GM10248 (cell line): ENCODE measurements around the gene AJUBA.
A peak's percentile ranks its signal among the peaks of the same experiment; 100 is the strongest.

ENCODE experiments used
- CTCF ChIA-PET: fragments of 300-600 bp; sonication (Branson Sonifier 250); formaldehyde crosslinking; extraction: SDS; loops from one replicate; lab custom pipeline; 2021; ENCODE audit warnings: antibody characterized with exemption; lab: Yijun Ruan, JAX
- POLR2A ChIA-PET: fragments of 350-650 bp; sonication (Branson Sonifier 250); formaldehyde crosslinking; extraction: SDS; loops from one replicate; lab custom pipeline; 2020; ENCODE audit warnings: antibody characterized with exemption; lab: Yijun Ruan, JAX
- DNase-seq: peaks from one replicate; pipeline ENCODE4 v3.0.0; 2012; ENCODE audit errors: extremely low spot score
- CTCF ChIP-seq: IDR thresholded peaks from 2 replicates; pipeline ENCODE4 v1.5.1; 2012; ENCODE audit warnings: mild to moderate bottlenecking, low read depth; ENCODE audit errors: extremely low read depth, missing control alignments, control extremely low read depth

The AJUBA gene

GRCh38 chr14:22994762-22995275 lies 12.5 kb upstream of the AJUBA start:
- ChIA-PET POLR2A (interaction anchor here (0.6 to 1.1 kb wide), 2 partner anchors 12 to 1228 kb away, joined by 3 to 6 read pairs; no protein-coding TSS in a partner anchor), CTCF (interaction anchor here (0.8 to 18.9 kb wide), 25 partner anchors 10 to 165 kb away, joined by 3 to 834 read pairs (median 7); partner anchors contain the start of genes ACIN1, AJUBA, C14orf119 and CDH24)
- peak; percentile 45 for DNase-seq
- TF ChIP-seq CTCF, result peak; percentile 63

- DNase-seq, result no peak
- TF ChIP-seq CTCF, result no peak
- ChIA-PET POLR2A (no interaction called here), CTCF (interaction anchor here (0.9 to 18.9 kb wide), 10 partner anchors 9 to 116 kb away, joined by 3 to 834 read pairs (median 32); partner anchors contain the start of genes AJUBA, CDH24, HAUS4 and PRMT5)
Measured at GRCh38 chr14:22993517-22993916, 11.2 kb upstream of the AJUBA start.

GRCh38 chr14:22991852-22992251 lies 9.5 kb upstream of the AJUBA start:
- ChIA-PET POLR2A (no interaction called here), CTCF (interaction anchor here (1.5 to 18.9 kb wide), 8 partner anchors 8 to 129 kb away, joined by 4 to 834 read pairs (median 49); partner anchors contain the start of genes AJUBA, CDH24 and PSMB11)
- no peak for DNase-seq
- no peak for TF ChIP-seq CTCF

- ChIA-PET POLR2A (interaction anchor here (1.1 kb wide), 1 partner anchor 19 kb away, joined by 3 read pairs; no protein-coding TSS in a partner anchor), CTCF (interaction anchor here (1.0 to 18.9 kb wide), 30 partner anchors 9 to 427 kb away, joined by 3 to 834 read pairs (median 9); partner anchors contain the start of genes ACIN1, C14orf119, CDH24 and PRMT5)
- no peak for TF ChIP-seq CTCF
- no peak for DNase-seq
Measured at GRCh38 chr14:22987291-22987690, 4.9 kb upstream of the AJUBA start.

GRCh38 chr14:22986508-22987054 lies 4.2 kb upstream of the AJUBA start:
- TF ChIP-seq CTCF, result peak; percentile 93
- ChIA-PET POLR2A (interaction anchor here (0.9 to 1.2 kb wide), 4 partner anchors 20 to 71 kb away, joined by 3 to 5 read pairs (median 3); partner anchors contain the start of gene HAUS4), CTCF (interaction anchor here (0.6 to 18.9 kb wide), 50 partner anchors 10 to 602 kb away, joined by 3 to 834 read pairs (median 5); partner anchors contain the start of genes ACIN1, C14orf119, CDH24 and HAUS4)
- peak; percentile 85 for DNase-seq

GRCh38 chr14:22985894-22986507 lies 3.6 kb upstream of the AJUBA start:
- ChIA-PET CTCF (interaction anchor here (0.6 to 18.9 kb wide), 49 partner anchors 11 to 601 kb away, joined by 3 to 834 read pairs (median 5); partner anchors contain the start of genes ACIN1, C14orf119, CDH24 and HAUS4), POLR2A (interaction anchor here (0.6 to 1.2 kb wide), 4 partner anchors 29 to 202 kb away, joined by 3 to 5 read pairs (median 3); partner anchors contain the start of gene HAUS4)
- DNase-seq, result no peak
- TF ChIP-seq CTCF, result no peak
